ENCODE results near the gene FBXO42. TPM values are rescaled to one million over a fixed set of nuclear protein-coding genes. Genes with fewer than 3 reads are reported as not detected.
"Not testable (repeated sequence)": the region's sequence is repeated elsewhere in the genome, so short reads cannot be mapped to it uniquely, and the experiment has no call there.

The FBXO42 gene
- total RNA-seq, 1 donor from 2014 or later = 17.1 TPM

- DNase-seq (no peak), ATAC-seq (ENCODE audit: poor library complexity) (no peak)
- intact Hi-C loops (cut with DNase I) = no loop called here
These were observed 62.3 kb downstream of the FBXO42 start for GRCh38 chr1:16289959-16290358.

GRCh38 chr1:16286122-16286521 lies 66.2 kb downstream of the FBXO42 start:
- ATAC-seq (ENCODE audit: poor library complexity) = no peak
- no peak for DNase-seq
- intact Hi-C loops (cut with DNase I) = no loop called here

GRCh38 chr1:16281765-16282164 lies 70.5 kb downstream of the FBXO42 start:
- ATAC-seq (ENCODE audit: poor library complexity) = no peak
- intact Hi-C loops (cut with DNase I) = no loop called here
- DNase-seq = no peak

GRCh38 chr1:16279186-16279585 lies 73.1 kb downstream of the FBXO42 start:
- ATAC-seq (ENCODE audit: poor library complexity) = no peak
- no peak for DNase-seq
- intact Hi-C loops (cut with DNase I) = no loop called here

- peak; percentile 52 for ATAC-seq (ENCODE audit: poor library complexity)
- intact Hi-C loops (cut with DNase I) = no loop called here
- DNase-seq = no peak
These were observed 75.8 kb downstream of the FBXO42 start for GRCh38 chr1:16276302-16277030.

- intact Hi-C loops (cut with DNase I) = no loop called here
- DNase-seq (no peak), ATAC-seq (ENCODE audit: poor library complexity) (no peak)
These were observed 76.7 kb downstream of the FBXO42 start for GRCh38 chr1:16275591-16275990.

GRCh38 chr1:16267690-16268180 lies 84.5 kb downstream of the FBXO42 start:
- intact Hi-C loops (cut with DNase I) = no loop called here
- ATAC-seq (ENCODE audit: poor library complexity) = no peak

GRCh38 chr1:16266411-16267118 lies 85.7 kb downstream of the FBXO42 start:
- DNase-seq (no peak), ATAC-seq (ENCODE audit: poor library complexity) (peak; percentile 88)
- intact Hi-C loops (cut with DNase I) = no loop called here

More at GRCh38 chr1:16267690-16268180, 84.5 kb downstream of the FBXO42 start:
- no peak for DNase-seq

GRCh38 chr1:16262067-16262466 lies 90.2 kb downstream of the FBXO42 start:
- ATAC-seq (ENCODE audit: poor library complexity) (no peak), DNase-seq (no peak)
- intact Hi-C loops (cut with DNase I) = no loop called here

- ATAC-seq (ENCODE audit: poor library complexity) (no peak), DNase-seq (no peak)
- intact Hi-C loops (cut with DNase I) = no loop called here
These were observed 91.5 kb downstream of the FBXO42 start for GRCh38 chr1:16260814-16261213.

- intact Hi-C loops (cut with DNase I) = no loop called here
- no peak for DNase-seq
These were observed 93.6 kb downstream of the FBXO42 start for GRCh38 chr1:16258591-16259135.

GRCh38 chr1:16257968-16258367 lies 94.3 kb downstream of the FBXO42 start:
- ATAC-seq (ENCODE audit: poor library complexity) (no peak), DNase-seq (no peak)
- intact Hi-C loops (cut with DNase I) = no loop called here

More at GRCh38 chr1:16258591-16259135, 93.6 kb downstream of the FBXO42 start:
- no peak for ATAC-seq (ENCODE audit: poor library complexity)

- ATAC-seq (ENCODE audit: poor library complexity); intact Hi-C loops (cut with DNase I): not testable (repeated sequence)
These were observed 94.7 kb downstream of the FBXO42 start for GRCh38 chr1:16257556-16257955.

GRCh38 chr1:16256478-16256877 lies 95.8 kb downstream of the FBXO42 start:
- ATAC-seq (ENCODE audit: poor library complexity) (no peak), DNase-seq (no peak)
- intact Hi-C loops (cut with DNase I) = no loop called here

More at GRCh38 chr1:16257556-16257955, 94.7 kb downstream of the FBXO42 start:
- DNase-seq = not testable (repeated sequence)

- peak; percentile 38 for ATAC-seq (ENCODE audit: poor library complexity)
- intact Hi-C loops (cut with DNase I) = no loop called here
- DNase-seq = no peak
These were observed 97.9 kb downstream of the FBXO42 start for GRCh38 chr1:16254263-16254928.

- DNase-seq (no peak), ATAC-seq (ENCODE audit: poor library complexity) (no peak)
- intact Hi-C loops (cut with DNase I) = no loop called here
These were observed 98.9 kb downstream of the FBXO42 start for GRCh38 chr1:16253332-16253922.

- DNase-seq (no peak), ATAC-seq (ENCODE audit: poor library complexity) (no peak)
- intact Hi-C loops (cut with DNase I) = no loop called here
These were observed 99.4 kb downstream of the FBXO42 start for GRCh38 chr1:16252912-16253311.

- intact Hi-C loops (cut with DNase I) = no loop called here
- DNase-seq (no peak), ATAC-seq (ENCODE audit: poor library complexity) (no peak)
These were observed 100.9 kb downstream of the FBXO42 start for GRCh38 chr1:16251381-16251780.
